PFSK-1 (cell line): ENCODE measurements around the gene OR6C3.

Experiments used
- POLR2AphosphoS5 ChIP-seq: IDR thresholded peaks from 2 replicates; pipeline ENCODE4 v1.6.1; 2012; ENCODE audit warnings: low read depth, mild to moderate bottlenecking, control low read depth, low read length, moderate library complexity
- SIN3A ChIP-seq: IDR thresholded peaks from 2 replicates; pipeline ENCODE4 v1.6.1; 2012; ENCODE audit warnings: mild to moderate bottlenecking, low read length, moderate library complexity, borderline replicate concordance; ENCODE audit not compliant: insufficient read depth
- TAF1 ChIP-seq: IDR thresholded peaks from 2 replicates; pipeline ENCODE4 v1.6.1; 2012; ENCODE audit warnings: low read length, control low read depth, borderline replicate concordance; ENCODE audit not compliant: insufficient read depth
- TF ChIP-seq, protein P1 (sequence below), 2 experiments: IDR thresholded peaks; 2 replicates each; pipeline versions ENCODE4 v1.6.1 to v1.8.0; 2011 to 2012; ENCODE audit warnings: low read depth in 2 of 2, low read length in 2 of 2, control low read depth in 1 of 2, inconsistent platforms in 1 of 2, mild to moderate bottlenecking in 1 of 2, moderate library complexity in 1 of 2; ENCODE audit not compliant: insufficient read depth in 1 of 2

DNA sequence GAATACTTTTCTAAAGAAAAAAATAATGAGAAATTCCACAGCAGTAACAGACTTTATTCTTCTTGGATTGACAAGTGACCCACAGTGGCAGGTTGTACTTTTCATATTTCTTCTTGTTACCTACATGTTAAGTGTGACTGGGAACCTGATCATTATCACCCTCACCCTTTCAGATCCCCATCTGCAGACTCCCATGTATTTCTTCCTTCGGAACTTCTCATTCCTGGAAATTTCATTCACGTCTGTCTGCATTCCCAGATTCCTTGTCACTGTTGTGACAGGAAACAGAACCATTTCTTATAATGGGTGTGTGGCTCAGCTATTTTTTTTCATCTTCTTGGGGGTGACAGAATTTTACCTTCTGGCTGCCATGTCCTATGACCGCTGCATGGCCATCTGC, 34.5 kb downstream of the OR6C3 start:
- TF ChIP-seq TAF1, result no peak
- TF ChIP-seq POLR2AphosphoS5, result no peak
- TF ChIP-seq, protein P1, sequence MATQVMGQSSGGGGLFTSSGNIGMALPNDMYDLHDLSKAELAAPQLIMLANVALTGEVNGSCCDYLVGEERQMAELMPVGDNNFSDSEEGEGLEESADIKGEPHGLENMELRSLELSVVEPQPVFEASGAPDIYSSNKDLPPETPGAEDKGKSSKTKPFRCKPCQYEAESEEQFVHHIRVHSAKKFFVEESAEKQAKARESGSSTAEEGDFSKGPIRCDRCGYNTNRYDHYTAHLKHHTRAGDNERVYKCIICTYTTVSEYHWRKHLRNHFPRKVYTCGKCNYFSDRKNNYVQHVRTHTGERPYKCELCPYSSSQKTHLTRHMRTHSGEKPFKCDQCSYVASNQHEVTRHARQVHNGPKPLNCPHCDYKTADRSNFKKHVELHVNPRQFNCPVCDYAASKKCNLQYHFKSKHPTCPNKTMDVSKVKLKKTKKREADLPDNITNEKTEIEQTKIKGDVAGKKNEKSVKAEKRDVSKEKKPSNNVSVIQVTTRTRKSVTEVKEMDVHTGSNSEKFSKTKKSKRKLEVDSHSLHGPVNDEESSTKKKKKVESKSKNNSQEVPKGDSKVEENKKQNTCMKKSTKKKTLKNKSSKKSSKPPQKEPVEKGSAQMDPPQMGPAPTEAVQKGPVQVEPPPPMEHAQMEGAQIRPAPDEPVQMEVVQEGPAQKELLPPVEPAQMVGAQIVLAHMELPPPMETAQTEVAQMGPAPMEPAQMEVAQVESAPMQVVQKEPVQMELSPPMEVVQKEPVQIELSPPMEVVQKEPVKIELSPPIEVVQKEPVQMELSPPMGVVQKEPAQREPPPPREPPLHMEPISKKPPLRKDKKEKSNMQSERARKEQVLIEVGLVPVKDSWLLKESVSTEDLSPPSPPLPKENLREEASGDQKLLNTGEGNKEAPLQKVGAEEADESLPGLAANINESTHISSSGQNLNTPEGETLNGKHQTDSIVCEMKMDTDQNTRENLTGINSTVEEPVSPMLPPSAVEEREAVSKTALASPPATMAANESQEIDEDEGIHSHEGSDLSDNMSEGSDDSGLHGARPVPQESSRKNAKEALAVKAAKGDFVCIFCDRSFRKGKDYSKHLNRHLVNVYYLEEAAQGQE (IDR thresholded peaks at IDR 0.05; ENCODE audit: insufficient read depth in 1 of 2, low read depth in 2 of 2, low read length in 2 of 2), result no peak
- no peak for TF ChIP-seq SIN3A
